Measurements from ENCODE around the gene CCDC87.

DNA sequence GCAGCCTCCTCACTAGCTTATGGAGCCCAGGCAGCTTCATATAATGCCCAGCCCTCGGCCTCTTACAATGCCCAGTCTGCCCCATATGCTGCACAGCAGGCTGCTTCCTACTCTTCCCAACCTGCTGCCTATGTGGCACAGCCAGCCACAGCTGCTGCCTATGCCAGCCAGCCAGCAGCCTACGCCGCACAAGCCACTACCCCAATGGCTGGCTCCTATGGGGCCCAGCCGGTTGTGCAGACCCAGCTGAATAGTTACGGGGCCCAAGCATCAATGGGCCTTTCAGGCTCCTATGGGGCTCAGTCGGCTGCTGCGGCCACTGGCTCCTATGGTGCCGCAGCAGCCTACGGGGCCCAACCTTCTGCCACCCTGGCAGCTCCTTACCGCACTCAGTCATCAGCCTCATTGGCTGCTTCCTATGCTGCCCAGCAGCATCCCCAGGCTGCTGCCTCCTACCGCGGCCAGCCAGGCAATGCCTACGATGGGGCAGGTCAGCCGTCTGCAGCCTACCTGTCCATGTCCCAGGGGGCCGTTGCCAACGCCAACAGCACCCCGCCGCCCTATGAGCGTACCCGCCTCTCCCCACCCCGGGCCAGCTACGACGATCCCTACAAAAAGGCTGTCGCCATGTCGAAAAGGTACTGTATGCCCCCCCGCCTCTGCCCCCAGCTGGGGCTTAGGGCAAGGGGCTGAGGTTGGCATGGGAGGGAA is 32.3 kb upstream of the CCDC87 start:
- no peak for TF ChIP-seq ZFX (IDR thresholded peaks at IDR 0.05; ENCODE audit: borderline replicate concordance)
- TF ChIP-seq, protein P1, sequence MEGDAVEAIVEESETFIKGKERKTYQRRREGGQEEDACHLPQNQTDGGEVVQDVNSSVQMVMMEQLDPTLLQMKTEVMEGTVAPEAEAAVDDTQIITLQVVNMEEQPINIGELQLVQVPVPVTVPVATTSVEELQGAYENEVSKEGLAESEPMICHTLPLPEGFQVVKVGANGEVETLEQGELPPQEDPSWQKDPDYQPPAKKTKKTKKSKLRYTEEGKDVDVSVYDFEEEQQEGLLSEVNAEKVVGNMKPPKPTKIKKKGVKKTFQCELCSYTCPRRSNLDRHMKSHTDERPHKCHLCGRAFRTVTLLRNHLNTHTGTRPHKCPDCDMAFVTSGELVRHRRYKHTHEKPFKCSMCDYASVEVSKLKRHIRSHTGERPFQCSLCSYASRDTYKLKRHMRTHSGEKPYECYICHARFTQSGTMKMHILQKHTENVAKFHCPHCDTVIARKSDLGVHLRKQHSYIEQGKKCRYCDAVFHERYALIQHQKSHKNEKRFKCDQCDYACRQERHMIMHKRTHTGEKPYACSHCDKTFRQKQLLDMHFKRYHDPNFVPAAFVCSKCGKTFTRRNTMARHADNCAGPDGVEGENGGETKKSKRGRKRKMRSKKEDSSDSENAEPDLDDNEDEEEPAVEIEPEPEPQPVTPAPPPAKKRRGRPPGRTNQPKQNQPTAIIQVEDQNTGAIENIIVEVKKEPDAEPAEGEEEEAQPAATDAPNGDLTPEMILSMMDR (IDR thresholded peaks at IDR 0.05) = no peak
